Chondrocyte (in vitro differentiated cells): ENCODE data around the gene MRPL18. TPM values are rescaled to one million over a fixed set of nuclear protein-coding genes. Genes with fewer than 3 reads are reported as not detected.
"Not testable (repeated sequence)": the region's sequence is repeated elsewhere in the genome, so short reads cannot be mapped to it uniquely, and the experiment has no call there.

Experiments used
- DNase-seq: peaks from one replicate; pipeline ENCODE4 v3.0.0; 2021; ENCODE audit warnings: mixed read lengths, low spot score
- H3K27ac Mint-ChIP-seq: one replicate; pipeline ENCODE4 v1.8.0; 2021; ENCODE audit warnings: mild to moderate bottlenecking, moderate library complexity, mixed read lengths; ENCODE audit not compliant: unreplicated experiment
- H3K27me3 Mint-ChIP-seq: 2 replicates; pipeline ENCODE4 v1.8.0; 2021; ENCODE audit warnings: low read depth, mixed read lengths
- H3K36me3 Mint-ChIP-seq: 2 replicates; pipeline ENCODE4 v1.8.0; 2021; ENCODE audit warnings: low read depth, mixed read lengths
- H3K4me1 Mint-ChIP-seq: 2 replicates; pipeline ENCODE4 v1.8.0; 2021; ENCODE audit warnings: low read depth, mild to moderate bottlenecking, mixed read lengths
- H3K4me3 Mint-ChIP-seq: one replicate; pipeline ENCODE4 v1.8.0; 2021; ENCODE audit warnings: mild to moderate bottlenecking, moderate library complexity, mixed read lengths; ENCODE audit not compliant: unreplicated experiment
- H3K9me3 Mint-ChIP-seq: 2 replicates; pipeline ENCODE4 v1.8.0; 2021; ENCODE audit warnings: low read depth, mixed read lengths
- total RNA-seq: library from RNA; stranded (reverse); gene quantifications from 3 replicates; pipeline ENCODE4 v1.2.1, GENCODE V29; 2021
- TF ChIP-seq, protein P1 (sequence below): fragments of 200-600 bp; sonication (generic); IDR thresholded peaks from 2 replicates; pipeline ENCODE4 v1.5.0; 2021; ENCODE audit warnings: antibody characterized with exemption, mild to moderate bottlenecking, moderate library complexity

The MRPL18 gene
- total RNA-seq, 1 donor from 2014 or later: 53.1 TPM

DNA sequence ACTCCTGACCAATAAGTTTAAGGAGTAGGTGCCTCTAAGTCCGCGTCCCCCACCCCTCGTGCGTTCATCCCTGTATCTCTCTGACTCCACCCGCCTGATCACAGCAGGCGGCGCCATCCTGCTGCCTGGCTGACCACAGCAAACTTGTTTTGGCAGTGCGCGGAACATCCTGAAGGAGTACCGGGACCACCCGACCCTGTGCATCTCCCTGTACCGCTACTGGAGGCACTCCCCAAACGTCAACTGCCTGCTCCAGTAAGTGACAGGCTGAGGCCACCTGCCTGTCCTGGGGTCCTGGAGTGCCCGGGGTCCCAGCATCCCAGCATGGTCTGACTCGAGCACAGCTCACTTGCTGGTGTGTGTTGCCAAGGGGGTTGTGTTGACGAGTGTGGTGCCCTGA is 28.8 kb downstream of the MRPL18 start:
- Mint-ChIP-seq H3K36me3 (peaks cover 2% of the 10 kb centered on the region), H3K27ac (no peak overlapping the region), H3K4me1 (peaks cover 10% of the 10 kb centered on the region), H3K4me3 (no peak overlapping the region), H3K9me3 (no peaks in the 10 kb centered on the region), H3K27me3 (peaks cover 19% of the 10 kb centered on the region)
- DNase-seq: no peak
- TF ChIP-seq, protein P1, sequence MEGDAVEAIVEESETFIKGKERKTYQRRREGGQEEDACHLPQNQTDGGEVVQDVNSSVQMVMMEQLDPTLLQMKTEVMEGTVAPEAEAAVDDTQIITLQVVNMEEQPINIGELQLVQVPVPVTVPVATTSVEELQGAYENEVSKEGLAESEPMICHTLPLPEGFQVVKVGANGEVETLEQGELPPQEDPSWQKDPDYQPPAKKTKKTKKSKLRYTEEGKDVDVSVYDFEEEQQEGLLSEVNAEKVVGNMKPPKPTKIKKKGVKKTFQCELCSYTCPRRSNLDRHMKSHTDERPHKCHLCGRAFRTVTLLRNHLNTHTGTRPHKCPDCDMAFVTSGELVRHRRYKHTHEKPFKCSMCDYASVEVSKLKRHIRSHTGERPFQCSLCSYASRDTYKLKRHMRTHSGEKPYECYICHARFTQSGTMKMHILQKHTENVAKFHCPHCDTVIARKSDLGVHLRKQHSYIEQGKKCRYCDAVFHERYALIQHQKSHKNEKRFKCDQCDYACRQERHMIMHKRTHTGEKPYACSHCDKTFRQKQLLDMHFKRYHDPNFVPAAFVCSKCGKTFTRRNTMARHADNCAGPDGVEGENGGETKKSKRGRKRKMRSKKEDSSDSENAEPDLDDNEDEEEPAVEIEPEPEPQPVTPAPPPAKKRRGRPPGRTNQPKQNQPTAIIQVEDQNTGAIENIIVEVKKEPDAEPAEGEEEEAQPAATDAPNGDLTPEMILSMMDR: no peak

DNA sequence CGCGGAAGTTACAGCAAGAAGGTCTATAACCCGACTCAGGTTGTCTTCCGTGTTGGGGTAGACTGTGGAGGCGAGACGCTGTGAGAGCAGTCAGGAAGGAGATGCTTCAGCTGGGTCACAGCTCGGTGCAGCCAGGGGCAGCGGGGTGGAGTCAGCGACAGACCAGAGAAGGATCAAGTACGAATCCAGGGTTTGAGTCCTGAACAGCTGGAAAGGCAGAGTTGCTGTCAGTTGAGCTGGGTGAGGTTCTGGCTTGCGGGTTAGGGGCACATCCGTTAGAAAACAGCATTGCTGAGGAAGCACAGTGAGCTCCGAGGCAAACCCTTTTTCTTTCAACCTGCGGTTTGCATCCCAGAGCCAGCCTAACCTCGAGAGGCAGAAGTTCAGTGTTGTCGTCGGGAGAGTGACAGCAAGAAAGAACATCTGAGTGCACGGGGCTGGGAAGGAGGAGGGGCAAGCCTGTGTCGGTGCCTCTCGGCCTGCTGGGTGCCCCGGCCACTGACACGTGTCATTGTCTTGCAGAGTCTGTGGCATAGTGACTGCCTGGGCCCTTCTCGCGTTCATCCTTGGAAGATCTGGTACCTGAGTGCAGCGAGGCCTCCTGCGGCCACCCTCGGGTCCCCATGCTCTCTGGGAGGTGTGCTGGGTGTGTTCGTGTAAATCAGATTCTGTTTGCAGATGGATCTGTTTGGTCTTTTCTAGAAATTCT is 29.8 kb downstream of the MRPL18 start:
- H3K36me3 Mint-ChIP-seq: peaks cover 2% of the 10 kb centered on the region
- H3K27me3 Mint-ChIP-seq: peaks cover 19% of the 10 kb centered on the region
- H3K9me3 Mint-ChIP-seq: no peaks in the 10 kb centered on the region
- H3K27ac Mint-ChIP-seq: no peak overlapping the region
- peaks cover 10% of the 10 kb centered on the region for H3K4me1 Mint-ChIP-seq
- H3K4me3 Mint-ChIP-seq: peak overlapping the region; percentile 23
- DNase-seq: no peak
- TF ChIP-seq, protein P1: no peak

DNA sequence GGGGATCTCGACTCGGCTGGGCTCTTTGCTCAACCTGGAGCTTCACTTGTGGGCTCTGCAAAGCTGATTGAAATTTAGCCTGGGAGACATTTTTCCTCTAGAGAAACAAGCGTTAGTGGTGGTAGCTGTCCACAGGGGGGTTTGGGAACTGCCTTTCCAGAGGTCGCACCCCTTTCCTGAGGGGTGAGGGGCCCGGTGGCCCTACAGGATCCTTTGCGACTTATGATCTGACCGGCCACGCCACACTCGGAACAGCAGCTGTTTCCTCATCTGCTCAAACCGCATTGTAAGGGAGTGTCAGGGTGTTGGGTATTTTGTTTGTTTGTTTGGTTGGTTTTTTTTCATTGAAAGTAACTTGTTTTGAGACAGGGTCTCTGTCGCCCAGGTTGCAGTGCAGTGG is 30.9 kb downstream of the MRPL18 start:
- no peak overlapping the region for H3K27ac Mint-ChIP-seq
- TF ChIP-seq, protein P1: no peak
- no peak for DNase-seq
- peaks cover 19% of the 10 kb centered on the region for H3K27me3 Mint-ChIP-seq
- H3K36me3 Mint-ChIP-seq: no peaks in the 10 kb centered on the region
- H3K4me3 Mint-ChIP-seq: no peak overlapping the region
- peaks cover 10% of the 10 kb centered on the region for H3K4me1 Mint-ChIP-seq
- H3K9me3 Mint-ChIP-seq: no peaks in the 10 kb centered on the region

DNA sequence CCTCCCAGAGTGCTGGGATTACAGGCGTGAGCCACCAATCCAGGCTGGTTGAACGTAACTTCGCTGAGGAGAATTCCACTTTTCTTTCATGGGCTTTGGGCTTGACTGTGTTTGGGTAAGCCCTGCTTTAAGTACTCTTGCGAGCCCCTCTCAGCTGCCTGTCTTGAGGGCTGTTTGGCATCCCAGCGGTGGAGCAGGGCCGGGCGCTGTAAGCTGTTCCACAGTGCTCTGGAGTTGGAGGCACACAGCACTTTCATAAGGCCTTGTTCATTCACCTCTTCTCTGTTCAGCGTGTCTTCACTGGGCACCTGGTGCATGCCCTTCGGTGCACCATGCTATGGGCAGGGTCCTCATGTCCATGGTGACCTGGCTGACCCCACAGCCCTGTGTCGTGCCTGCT is 31.5 kb downstream of the MRPL18 start:
- no peak for DNase-seq
- Mint-ChIP-seq H3K36me3 (no peaks in the 10 kb centered on the region), H3K4me1 (peaks cover 10% of the 10 kb centered on the region), H3K9me3 (no peaks in the 10 kb centered on the region), H3K27ac (no peak overlapping the region), H3K4me3 (no peak overlapping the region), H3K27me3 (peaks cover 19% of the 10 kb centered on the region)
- TF ChIP-seq, protein P1: no peak

DNA sequence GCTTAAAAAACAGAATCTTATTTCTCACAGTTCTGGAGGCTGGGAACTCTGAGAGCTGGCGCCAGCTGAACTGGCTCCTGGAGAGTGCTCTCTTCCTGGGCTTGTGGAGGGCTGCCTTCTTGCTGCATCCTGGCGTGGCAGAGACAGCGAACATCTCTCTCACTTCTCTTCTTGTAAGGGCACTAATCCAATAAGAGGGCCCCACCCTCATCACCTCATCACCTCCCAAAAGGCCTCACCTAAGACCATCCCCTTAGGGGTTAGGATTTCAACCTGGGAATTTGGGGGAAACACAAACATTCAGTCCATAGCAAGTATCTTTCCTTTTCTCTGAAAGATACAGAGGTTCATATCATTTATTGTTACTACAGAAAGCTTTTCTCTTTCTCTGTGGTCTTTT is 33.7 kb downstream of the MRPL18 start:
- Mint-ChIP-seq H3K27me3 (peaks cover 12% of the 10 kb centered on the region), H3K27ac (no peak overlapping the region), H3K36me3 (no peaks in the 10 kb centered on the region), H3K4me1 (peaks cover 10% of the 10 kb centered on the region), H3K4me3 (no peak overlapping the region), H3K9me3 (no peaks in the 10 kb centered on the region)
- TF ChIP-seq, protein P1: no peak
- DNase-seq: no peak

DNA sequence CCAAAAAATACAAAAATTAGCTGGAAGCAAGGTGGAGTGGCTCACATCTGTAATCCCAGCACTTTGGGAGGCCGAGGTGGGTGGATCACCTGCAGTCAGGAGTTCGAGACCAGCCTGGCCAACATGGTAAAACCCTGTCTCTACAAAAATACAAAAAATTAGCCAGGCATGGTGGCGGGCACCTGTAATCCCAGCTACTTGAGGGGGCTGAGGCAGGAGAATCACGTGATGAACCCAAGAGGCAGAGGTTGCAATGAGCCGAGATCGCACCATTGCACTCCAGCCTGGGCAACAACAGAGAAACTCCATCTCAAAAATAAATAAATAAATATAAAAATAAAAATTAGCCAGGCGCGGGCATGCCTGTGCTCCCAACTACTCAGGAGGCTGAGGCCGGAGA is 34.4 kb downstream of the MRPL18 start:
- peaks cover 14% of the 10 kb centered on the region for H3K4me1 Mint-ChIP-seq
- H3K27me3 Mint-ChIP-seq, H3K4me3 Mint-ChIP-seq, DNase-seq, H3K36me3 Mint-ChIP-seq, H3K27ac Mint-ChIP-seq, H3K9me3 Mint-ChIP-seq: not testable (repeated sequence)
